Astrocyte of the spinal cord (primary cell): ENCODE measurements around the gene GOSR2.

Experiments
- DNase-seq: peaks from one replicate; pipeline ENCODE4 v3.0.0; 2011; ENCODE audit warnings: low read depth, low spot score
- H3K4me3 ChIP-seq: 2 replicates; pipeline ENCODE4 v1.5.1; 2011; ENCODE audit warnings: low read depth, mild to moderate bottlenecking, low read length, moderate library complexity
- CTCF ChIP-seq: IDR thresholded peaks from 2 replicates; pipeline ENCODE4 v1.5.1; 2012; ENCODE audit warnings: low read depth, mild to moderate bottlenecking, low read length, inconsistent platforms
- in situ Hi-C: cut with HindIII; loops from 2 replicates; pipeline ENCODE4 v1.10.0; 2017; ENCODE audit warnings: low sequenced_read_pairs

Gene GOSR2

GRCh38 chr17:46922804-46923635 is at the start of gene GOSR2:
GOSR2 (plus strand) TSS chr17:46923160; CDS start chr17:46923193, 33 bp downstream.
- in situ Hi-C loops = no loop called here
- H3K4me3 ChIP-seq = peak within 1 kb of the TSS; percentile 99
- TF ChIP-seq CTCF = no peak
- peak; percentile 93 for DNase-seq

GRCh38 chr17:46873941-46874645 is 48.9 kb upstream of the GOSR2 start:
- DNase-seq = no peak
- H3K4me3 ChIP-seq = no peak overlapping the region
- in situ Hi-C loops = no loop called here
- TF ChIP-seq CTCF = no peak

- no peak for TF ChIP-seq CTCF
- in situ Hi-C loops = no loop called here
- H3K4me3 ChIP-seq = no peak overlapping the region
- DNase-seq = no peak
Measured at GRCh38 chr17:46874906-46875305, 48.1 kb upstream of the GOSR2 start.

GRCh38 chr17:46875849-46876352 is 47.1 kb upstream of the GOSR2 start:
- DNase-seq = no peak
- in situ Hi-C loops = no loop called here
- H3K4me3 ChIP-seq = no peak overlapping the region
- no peak for TF ChIP-seq CTCF

- DNase-seq = no peak
- no peak for TF ChIP-seq CTCF
- no peak overlapping the region for H3K4me3 ChIP-seq
- in situ Hi-C loops = no loop called here
Measured at GRCh38 chr17:46876353-46876887, 46.5 kb upstream of the GOSR2 start.

GRCh38 chr17:46876926-46877325 is 46.0 kb upstream of the GOSR2 start:
- H3K4me3 ChIP-seq = no peak overlapping the region
- in situ Hi-C loops = no loop called here
- no peak for TF ChIP-seq CTCF
- no peak for DNase-seq
